Measurements from ENCODE around the gene RASSF3.

GRCh38 chr12:64585104-64585503 lies 25.2 kb upstream of the RASSF3 start:
- TF ChIP-seq CTCF (IDR thresholded peaks at IDR 0.05) (no peak), POLR2A (IDR thresholded peaks at IDR 0.05) (no peak), POLR2AphosphoS5 (IDR thresholded peaks at IDR 0.05) (no peak)
